Measurements from ENCODE around the gene NOL12.

The NOL12 gene

GRCh38 chr22:37686002-37686982, at the start of gene NOL12:
TSS of gene NOL12 (plus strand) at chr22:37686343. CDS start at chr22:37686393, 50 bp downstream.
- peaks cover 22% of the 10 kb centered on the region for H3K36me3 ChIP-seq (ENCODE audit: insufficient read depth, low read length)
- H3K4me3 ChIP-seq (ENCODE audit: low read depth in 1 of 2, low read length in 2 of 2): peak within 1 kb of the TSS; percentile 90 to 100
- H3K9me3 ChIP-seq (ENCODE audit: low read length): no peaks in the 10 kb centered on the region
- no peaks in the 10 kb centered on the region for H3K27me3 ChIP-seq (ENCODE audit: control insufficient read depth in 1 of 2, insufficient read depth in 2 of 2, low read length in 2 of 2)
- peak within 1 kb of the TSS; percentile 85 for H3K27ac ChIP-seq (ENCODE audit: low read depth, low read length)
- H3K9ac ChIP-seq (ENCODE audit: low read length): peak within 1 kb of the TSS; percentile 93
- H3K4me1 ChIP-seq (ENCODE audit: insufficient read depth, low read length): peaks cover 10% of the 10 kb centered on the region

DNA sequence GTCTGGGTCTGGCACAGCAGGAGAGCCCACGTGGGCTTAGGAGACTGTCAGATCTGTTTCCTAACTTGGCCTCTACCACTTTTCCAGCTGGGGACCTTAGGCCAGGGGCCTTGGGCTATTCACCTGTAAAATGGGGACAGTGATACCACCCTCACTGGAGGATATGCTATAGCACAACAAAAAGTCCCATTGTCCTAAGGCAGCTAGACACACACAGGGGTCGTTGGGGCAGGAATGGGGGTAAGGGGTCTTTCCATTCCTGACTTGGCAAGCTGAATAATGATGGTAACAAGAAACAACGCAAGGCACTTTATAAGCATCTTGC, 49.2 kb upstream of the NOL12 start:
- Histone ChIP-seq H3K36me3 (ENCODE audit: insufficient read depth, low read length) (no peaks in the 10 kb centered on the region), H3K4me1 (ENCODE audit: insufficient read depth, low read length) (peaks cover 36% of the 10 kb centered on the region), H3K27me3 (ENCODE audit: control insufficient read depth in 1 of 2, insufficient read depth in 2 of 2, low read length in 2 of 2) (peaks cover 0 to 16% of the 10 kb centered on the region in 2 donors), H3K4me3 (ENCODE audit: low read depth in 1 of 2, low read length in 2 of 2) (no peak overlapping the region), H3K9me3 (ENCODE audit: low read length) (no peaks in the 10 kb centered on the region), H3K9ac (ENCODE audit: low read length) (no peak overlapping the region), H3K27ac (ENCODE audit: low read depth, low read length) (no peak overlapping the region)

GRCh38 chr22:37638391-37639069, 47.6 kb upstream of the NOL12 start:
- Histone ChIP-seq H3K27me3 (ENCODE audit: control insufficient read depth in 1 of 2, insufficient read depth in 2 of 2, low read length in 2 of 2) (peaks cover 0 to 16% of the 10 kb centered on the region in 2 donors), H3K4me3 (ENCODE audit: low read depth in 1 of 2, low read length in 2 of 2) (peak overlapping the region in 1 of 2 donors; percentile 55), H3K27ac (ENCODE audit: low read depth, low read length) (no peak overlapping the region), H3K36me3 (ENCODE audit: insufficient read depth, low read length) (no peaks in the 10 kb centered on the region), H3K9ac (ENCODE audit: low read length) (no peak overlapping the region), H3K4me1 (ENCODE audit: insufficient read depth, low read length) (peaks cover 31% of the 10 kb centered on the region), H3K9me3 (ENCODE audit: low read length) (no peaks in the 10 kb centered on the region)

GRCh38 chr22:37639070-37639760, 46.9 kb upstream of the NOL12 start, which contains the start of gene SH3BP1:
TSS of gene SH3BP1 (plus strand) at chr22:37639669. CDS start at chr22:37639788, 119 bp downstream.
- no peaks in the 10 kb centered on the region for H3K9me3 ChIP-seq (ENCODE audit: low read length)
- peaks cover 27% of the 10 kb centered on the region for H3K4me1 ChIP-seq (ENCODE audit: insufficient read depth, low read length)
- H3K27ac ChIP-seq (ENCODE audit: low read depth, low read length): peak within 1 kb of the TSS; percentile 55
- no peak within 1 kb of the TSS for H3K9ac ChIP-seq (ENCODE audit: low read length)
- H3K36me3 ChIP-seq (ENCODE audit: insufficient read depth, low read length): no peaks in the 10 kb centered on the region
- H3K4me3 ChIP-seq (ENCODE audit: low read depth in 1 of 2, low read length in 2 of 2): peak within 1 kb of the TSS; percentile 55 to 59
- H3K27me3 ChIP-seq (ENCODE audit: control insufficient read depth in 1 of 2, insufficient read depth in 2 of 2, low read length in 2 of 2): peaks cover 0 to 16% of the 10 kb centered on the region in 2 donors

DNA sequence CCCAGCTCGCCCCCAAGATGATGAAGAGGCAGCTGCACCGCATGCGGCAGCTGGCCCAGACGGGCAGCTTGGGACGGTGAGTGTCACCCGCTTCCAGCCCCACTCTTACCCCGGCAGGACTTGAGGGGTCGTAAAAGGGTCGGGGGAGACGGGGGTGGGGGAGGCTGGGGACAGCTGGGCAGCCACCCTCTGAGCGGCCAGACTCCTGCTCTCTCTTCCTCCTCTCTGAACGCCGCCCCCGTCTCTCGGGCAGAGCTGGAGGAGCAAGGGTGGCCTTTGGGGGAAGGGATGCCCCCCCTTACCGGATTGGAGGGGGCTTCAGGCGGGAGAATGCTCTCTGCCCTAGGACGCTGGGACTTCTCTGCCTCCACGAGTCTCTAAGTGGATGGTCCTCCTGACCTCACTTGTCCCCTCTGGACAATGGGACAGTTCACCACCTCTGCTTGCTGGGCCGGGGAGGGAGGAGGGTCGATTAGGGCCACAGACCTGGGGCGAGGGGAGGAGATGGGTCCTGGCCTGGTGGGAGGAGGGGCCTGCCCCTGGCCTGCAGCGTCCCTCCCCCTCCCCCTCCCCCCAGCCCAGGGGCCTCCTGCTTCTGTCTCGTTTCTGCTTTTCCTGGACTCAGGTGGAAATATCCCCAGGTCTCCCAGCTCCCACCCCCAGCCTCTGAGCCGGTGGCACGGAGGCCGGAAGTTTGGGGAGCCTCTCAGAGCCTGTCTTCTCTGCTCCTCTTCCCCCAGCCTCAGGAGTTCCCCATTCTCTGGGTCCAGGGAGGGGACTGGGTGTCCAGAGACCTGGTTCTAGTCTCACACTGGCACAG, 46.2 kb upstream of the NOL12 start:
- no peak overlapping the region for H3K9ac ChIP-seq (ENCODE audit: low read length)
- H3K36me3 ChIP-seq (ENCODE audit: insufficient read depth, low read length): no peaks in the 10 kb centered on the region
- H3K9me3 ChIP-seq (ENCODE audit: low read length): no peaks in the 10 kb centered on the region
- peak overlapping the region; percentile 55 for H3K27ac ChIP-seq (ENCODE audit: low read depth, low read length)
- peaks cover 19% of the 10 kb centered on the region for H3K4me1 ChIP-seq (ENCODE audit: insufficient read depth, low read length)
- H3K27me3 ChIP-seq (ENCODE audit: control insufficient read depth in 1 of 2, insufficient read depth in 2 of 2, low read length in 2 of 2): peaks cover 0 to 16% of the 10 kb centered on the region in 2 donors
- H3K4me3 ChIP-seq (ENCODE audit: low read depth in 1 of 2, low read length in 2 of 2): peak overlapping the region; percentile 55 to 59

DNA sequence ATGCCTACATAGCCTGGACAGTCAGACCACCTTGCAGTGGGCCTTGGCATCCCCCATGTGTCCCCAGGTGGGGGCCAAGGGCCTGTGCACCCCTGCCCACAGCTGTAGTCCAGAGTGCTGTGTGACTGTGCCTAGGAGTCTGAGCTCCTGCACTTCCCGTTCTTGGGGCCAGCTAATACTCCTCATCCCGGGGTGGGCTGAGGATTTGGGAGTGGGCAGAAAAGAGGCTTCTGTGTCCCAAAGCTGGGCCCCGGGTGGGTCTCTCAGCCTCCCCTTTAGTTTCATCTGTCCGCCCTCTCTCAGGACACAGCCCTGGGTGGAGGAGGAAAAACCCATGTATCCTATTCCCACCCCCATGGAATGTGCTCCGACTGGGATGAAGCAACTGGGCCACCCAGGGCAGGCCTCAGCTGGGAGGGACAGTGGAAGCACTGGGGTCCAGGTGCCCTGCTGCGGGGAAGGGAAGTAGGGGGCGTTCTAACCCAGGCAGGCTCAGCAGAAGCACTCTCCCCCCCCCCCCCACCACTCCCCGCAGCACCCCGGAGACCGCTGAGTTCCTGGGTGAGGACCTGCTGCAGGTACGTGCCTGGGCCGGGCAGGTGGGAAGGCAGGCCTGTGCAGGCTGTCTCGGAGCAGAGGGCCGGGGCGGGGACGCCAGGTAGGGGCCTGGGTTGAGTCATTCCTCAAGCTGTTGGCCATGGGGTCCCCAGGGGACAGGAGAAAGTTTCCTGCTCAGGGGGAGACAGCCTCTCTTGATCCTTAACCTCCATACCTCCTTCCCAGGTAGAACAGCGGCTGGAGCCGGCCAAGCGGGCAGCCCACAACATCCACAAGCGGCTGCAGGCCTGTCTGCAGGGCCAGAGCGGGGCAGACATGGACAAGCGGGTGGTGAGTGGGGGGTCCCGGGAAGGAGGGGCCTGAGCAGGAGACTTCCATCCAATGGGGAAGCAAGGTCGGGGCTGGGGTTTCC, 45.3 kb upstream of the NOL12 start:
- H3K27ac ChIP-seq (ENCODE audit: low read depth, low read length): no peak overlapping the region

DNA sequence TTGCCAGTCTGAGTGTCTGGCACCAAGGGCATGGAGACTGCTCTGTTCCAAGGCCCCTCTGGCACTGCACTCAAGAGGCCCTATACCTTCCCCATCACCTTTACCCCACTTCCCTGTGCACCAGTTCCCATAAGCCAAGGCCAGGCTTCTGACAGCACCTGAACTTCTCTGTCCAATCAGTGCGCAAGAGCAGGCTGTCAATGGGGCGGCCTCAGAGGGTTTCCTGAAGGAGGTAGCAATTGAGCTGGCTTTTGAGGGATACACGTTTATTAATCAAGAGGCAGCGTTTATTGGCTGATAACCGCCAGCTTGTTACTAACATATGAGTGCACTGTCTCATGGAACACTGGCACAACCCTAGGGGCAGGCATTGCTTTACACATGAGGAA, 44.6 kb upstream of the NOL12 start:
- no peak overlapping the region for H3K27ac ChIP-seq (ENCODE audit: low read depth, low read length)
- peaks cover 15% of the 10 kb centered on the region for H3K4me1 ChIP-seq (ENCODE audit: insufficient read depth, low read length)
- H3K4me3 ChIP-seq (ENCODE audit: low read depth in 1 of 2, low read length in 2 of 2): no peak overlapping the region
- H3K9me3 ChIP-seq (ENCODE audit: low read length): no peaks in the 10 kb centered on the region
- no peak overlapping the region for H3K9ac ChIP-seq (ENCODE audit: low read length)
- H3K36me3 ChIP-seq (ENCODE audit: insufficient read depth, low read length): no peaks in the 10 kb centered on the region
- peaks cover 0 to 16% of the 10 kb centered on the region in 2 donors for H3K27me3 ChIP-seq (ENCODE audit: control insufficient read depth in 1 of 2, insufficient read depth in 2 of 2, low read length in 2 of 2)

More for the DNA sequence above, 45.3 kb upstream of the NOL12 start:
- Histone ChIP-seq H3K4me1 (ENCODE audit: insufficient read depth, low read length) (peaks cover 15% of the 10 kb centered on the region), H3K36me3 (ENCODE audit: insufficient read depth, low read length) (no peaks in the 10 kb centered on the region), H3K4me3 (ENCODE audit: low read depth in 1 of 2, low read length in 2 of 2) (no peak overlapping the region), H3K9me3 (ENCODE audit: low read length) (no peaks in the 10 kb centered on the region), H3K27me3 (ENCODE audit: control insufficient read depth in 1 of 2, insufficient read depth in 2 of 2, low read length in 2 of 2) (peaks cover 0 to 16% of the 10 kb centered on the region in 2 donors), H3K9ac (ENCODE audit: low read length) (no peak overlapping the region)

- no peak overlapping the region for H3K4me3 ChIP-seq (ENCODE audit: low read depth in 1 of 2, low read length in 2 of 2)
- peaks cover 0 to 16% of the 10 kb centered on the region in 2 donors for H3K27me3 ChIP-seq (ENCODE audit: control insufficient read depth in 1 of 2, insufficient read depth in 2 of 2, low read length in 2 of 2)
- no peak overlapping the region for H3K27ac ChIP-seq (ENCODE audit: low read depth, low read length)
- H3K9me3 ChIP-seq (ENCODE audit: low read length): no peaks in the 10 kb centered on the region
- no peak overlapping the region for H3K9ac ChIP-seq (ENCODE audit: low read length)
- no peaks in the 10 kb centered on the region for H3K36me3 ChIP-seq (ENCODE audit: insufficient read depth, low read length)
- peaks cover 14% of the 10 kb centered on the region for H3K4me1 ChIP-seq (ENCODE audit: insufficient read depth, low read length)
Measured at GRCh38 chr22:37643225-37643847, 42.8 kb upstream of the NOL12 start.

- Histone ChIP-seq H3K27ac (ENCODE audit: low read depth, low read length) (no peak overlapping the region), H3K4me1 (ENCODE audit: insufficient read depth, low read length) (peaks cover 5% of the 10 kb centered on the region), H3K9ac (ENCODE audit: low read length) (no peak overlapping the region), H3K36me3 (ENCODE audit: insufficient read depth, low read length) (peaks cover 7% of the 10 kb centered on the region), H3K4me3 (ENCODE audit: low read depth in 1 of 2, low read length in 2 of 2) (no peak overlapping the region), H3K27me3 (ENCODE audit: control insufficient read depth in 1 of 2, insufficient read depth in 2 of 2, low read length in 2 of 2) (no peaks in the 10 kb centered on the region), H3K9me3 (ENCODE audit: low read length) (no peaks in the 10 kb centered on the region)
Measured at GRCh38 chr22:37647317-37647716, 38.8 kb upstream of the NOL12 start.

All from muscle layer of colon (tissue), 2 donors.